ENCODE results near the gene NR4A1.

- TF ChIP-seq CTCF (conservative IDR thresholded peaks at IDR 0.05; ENCODE audit: low read length) (no peak), EZH2phosphoT487 (IDR thresholded peaks at IDR 0.05; ENCODE audit: borderline replicate concordance, low read depth, low read length) (no peak)
Observed at GRCh38 chr12:52080403-52081251, 29.4 kb downstream of the NR4A1 start.

All from OCI-LY7 (cell line).